Activated naive CD4-positive, alpha-beta T cell treated with anti-CD3 and anti-CD28 coated beads, Interleukin-2, amount 50 U/mL, for 72 hours (primary cell): ENCODE data around the gene RTN4R. TPM values are rescaled to one million over a fixed set of nuclear protein-coding genes. Genes with fewer than 3 reads are reported as not detected.
A peak's percentile ranks its signal among the peaks of the same experiment; 100 is the strongest.

Source experiments
- ATAC-seq, 2 donors: fragments of 150-1000 bp; cut with Tn5 transposase; 2 replicates each; pipeline ENCODE4 v1.10.0; 2021; ENCODE audit warnings: mild to moderate bottlenecking in 2 of 2, moderate library complexity in 2 of 2
- DNase-seq, 2 donors: peaks; one replicate each; pipeline ENCODE4 v3.0.0; 2021 to 2022; ENCODE audit warnings: low spot score in 2 of 2
- H3K27ac Mint-ChIP-seq, 2 donors: one replicate each; pipeline ENCODE4 v1.8.0; 2022; ENCODE audit warnings: mild to moderate bottlenecking in 2 of 2, mixed read lengths in 2 of 2
- H3K36me3 Mint-ChIP-seq, 2 donors: one replicate each; pipeline ENCODE4 v1.8.0; 2022; ENCODE audit warnings: mixed read lengths in 2 of 2
- H3K9me3 Mint-ChIP-seq, 2 donors: one replicate each; pipeline ENCODE4 v1.8.0; 2022; ENCODE audit warnings: mixed read lengths in 2 of 2
- total RNA-seq, 2 donors: library from RNA; stranded (reverse); gene quantifications; one replicate each; pipeline ENCODE4 v1.2.3, GENCODE V29; 2022

The RTN4R gene
- total RNA-seq, 2 donors from 2014 or later = 1.1 to 2.2 TPM

- Mint-ChIP-seq H3K27ac (no peak overlapping the region), H3K9me3 (no peaks in the 10 kb centered on the region), H3K36me3 (no peaks in the 10 kb centered on the region)
- no peak for ATAC-seq
- no peak for DNase-seq
Measured at GRCh38 chr22:20211997-20212753, 55.9 kb downstream of the RTN4R start.

GRCh38 chr22:20211409-20211996, 56.6 kb downstream of the RTN4R start:
- no peaks in the 10 kb centered on the region for H3K9me3 Mint-ChIP-seq
- DNase-seq (no peak), ATAC-seq (no peak)
- H3K27ac Mint-ChIP-seq = no peak overlapping the region
- H3K36me3 Mint-ChIP-seq = no peaks in the 10 kb centered on the region

- H3K36me3 Mint-ChIP-seq = no peaks in the 10 kb centered on the region
- no peak overlapping the region for H3K27ac Mint-ChIP-seq
- no peaks in the 10 kb centered on the region for H3K9me3 Mint-ChIP-seq
- ATAC-seq = no peak
- no peak for DNase-seq
Measured at GRCh38 chr22:20210473-20211059, 57.6 kb downstream of the RTN4R start.

- H3K36me3 Mint-ChIP-seq = no peaks in the 10 kb centered on the region
- ATAC-seq (no peak), DNase-seq (no peak)
- no peaks in the 10 kb centered on the region for H3K9me3 Mint-ChIP-seq
- H3K27ac Mint-ChIP-seq = no peak overlapping the region
Measured at GRCh38 chr22:20209761-20210250, 58.3 kb downstream of the RTN4R start.

GRCh38 chr22:20208713-20209310, 59.3 kb downstream of the RTN4R start:
- H3K27ac Mint-ChIP-seq = peak overlapping the region in 1 of 2 donors; percentile 88

GRCh38 chr22:20207277-20208025, 60.7 kb downstream of the RTN4R start:
- Mint-ChIP-seq H3K36me3 (no peaks in the 10 kb centered on the region), H3K27ac (peak overlapping the region; percentile 88 to 92), H3K9me3 (no peaks in the 10 kb centered on the region)
- ATAC-seq (no peak), DNase-seq (no peak)

More at GRCh38 chr22:20208713-20209310, 59.3 kb downstream of the RTN4R start:
- Mint-ChIP-seq H3K9me3 (no peaks in the 10 kb centered on the region), H3K36me3 (no peaks in the 10 kb centered on the region)
- DNase-seq (no peak), ATAC-seq (no peak)

GRCh38 chr22:20206709-20207215, 61.4 kb downstream of the RTN4R start:
- ATAC-seq = peak; percentile 58 to 89
- peak in 1 of 2 donors; percentile 75 for DNase-seq
- no peaks in the 10 kb centered on the region for H3K36me3 Mint-ChIP-seq
- H3K9me3 Mint-ChIP-seq = no peaks in the 10 kb centered on the region
- peak overlapping the region; percentile 88 to 92 for H3K27ac Mint-ChIP-seq

GRCh38 chr22:20205964-20206708, 62.0 kb downstream of the RTN4R start:
- DNase-seq (peak; percentile 71), ATAC-seq (peak; percentile 83 to 94)
- Mint-ChIP-seq H3K9me3 (no peaks in the 10 kb centered on the region), H3K36me3 (no peaks in the 10 kb centered on the region), H3K27ac (peak overlapping the region; percentile 79 to 88)

- no peaks in the 10 kb centered on the region for H3K36me3 Mint-ChIP-seq
- ATAC-seq (no peak), DNase-seq (no peak)
- no peaks in the 10 kb centered on the region for H3K9me3 Mint-ChIP-seq
- peak overlapping the region; percentile 79 to 88 for H3K27ac Mint-ChIP-seq
Measured at GRCh38 chr22:20205464-20205963, 62.6 kb downstream of the RTN4R start.

GRCh38 chr22:20204806-20205205, 63.3 kb downstream of the RTN4R start:
- no peaks in the 10 kb centered on the region for H3K9me3 Mint-ChIP-seq
- H3K27ac Mint-ChIP-seq = peak overlapping the region in 1 of 2 donors; percentile 88
- no peaks in the 10 kb centered on the region for H3K36me3 Mint-ChIP-seq
- ATAC-seq = no peak
- no peak for DNase-seq

- no peaks in the 10 kb centered on the region for H3K36me3 Mint-ChIP-seq
- ATAC-seq (no peak), DNase-seq (no peak)
- H3K27ac Mint-ChIP-seq = peak overlapping the region in 1 of 2 donors; percentile 88
- H3K9me3 Mint-ChIP-seq = no peaks in the 10 kb centered on the region
Measured at GRCh38 chr22:20204311-20204710, 63.8 kb downstream of the RTN4R start.

- Mint-ChIP-seq H3K27ac (no peak overlapping the region), H3K9me3 (no peaks in the 10 kb centered on the region), H3K36me3 (no peaks in the 10 kb centered on the region)
- DNase-seq = no peak
- ATAC-seq = no peak
Measured at GRCh38 chr22:20203552-20204201, 64.4 kb downstream of the RTN4R start.

- no peaks in the 10 kb centered on the region for H3K9me3 Mint-ChIP-seq
- no peak for ATAC-seq
- DNase-seq = no peak
- no peaks in the 10 kb centered on the region for H3K36me3 Mint-ChIP-seq
- no peak overlapping the region for H3K27ac Mint-ChIP-seq
Measured at GRCh38 chr22:20203142-20203551, 65.0 kb downstream of the RTN4R start.

- no peaks in the 10 kb centered on the region for H3K36me3 Mint-ChIP-seq
- ATAC-seq = no peak
Measured at GRCh38 chr22:20201837-20202392, 66.2 kb downstream of the RTN4R start.

GRCh38 chr22:20199906-20200305, 68.2 kb downstream of the RTN4R start:
- ATAC-seq = no peak
- no peaks in the 10 kb centered on the region for H3K36me3 Mint-ChIP-seq
- H3K27ac Mint-ChIP-seq = no peak overlapping the region
- DNase-seq = no peak
- no peaks in the 10 kb centered on the region for H3K9me3 Mint-ChIP-seq

More at GRCh38 chr22:20201837-20202392, 66.2 kb downstream of the RTN4R start:
- Mint-ChIP-seq H3K9me3 (no peaks in the 10 kb centered on the region), H3K27ac (no peak overlapping the region)
- DNase-seq = no peak
